Colon (tissue), 2 donors: ENCODE data around the gene SGPL1.

ENCODE experiments used
- FAIRE-seq: peaks from 2 replicates; lab custom pipeline; 2012; peaks lifted over from hg19 to GRCh38; lab: Jason Lieb, UNC
- donor health status: control.
- donor health status: control.

SGPL1 gene

GRCh38 chr10:70885931-70886903 lies 70.5 kb downstream of the SGPL1 start:
- FAIRE-seq: no peak

GRCh38 chr10:70886921-70887665 lies 71.3 kb downstream of the SGPL1 start:
- FAIRE-seq: no peak

GRCh38 chr10:70887804-70888800 lies 72.4 kb downstream of the SGPL1 start, which contains the start of gene PCBD1:
Gene PCBD1 (minus strand): TSS chr10:70888565. CDS start chr10:70888533, 32 bp downstream.
- FAIRE-seq: no peak

DNA sequence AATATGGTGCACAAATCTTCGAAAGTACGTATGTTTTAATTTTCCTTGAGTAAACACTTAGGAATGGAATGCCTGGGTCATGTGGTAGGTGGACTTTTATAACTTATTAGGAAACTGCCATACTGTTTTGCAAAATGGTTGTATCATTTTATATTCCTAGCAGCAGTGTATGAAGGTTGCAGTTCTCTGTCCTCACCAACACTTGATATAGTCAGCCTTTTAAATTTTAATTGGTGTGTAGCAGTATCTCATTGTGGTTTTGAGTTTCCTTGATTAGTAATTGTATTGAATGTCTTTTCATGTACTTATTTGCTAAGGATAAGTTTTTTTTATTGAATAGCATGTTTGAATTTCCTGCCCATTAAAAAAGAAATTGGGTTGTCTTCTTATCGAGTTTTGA lies 73.5 kb downstream of the SGPL1 start:
- FAIRE-seq: no peak

- FAIRE-seq: no peak
Measured at GRCh38 chr10:70890917-70891431, 75.2 kb downstream of the SGPL1 start.

DNA sequence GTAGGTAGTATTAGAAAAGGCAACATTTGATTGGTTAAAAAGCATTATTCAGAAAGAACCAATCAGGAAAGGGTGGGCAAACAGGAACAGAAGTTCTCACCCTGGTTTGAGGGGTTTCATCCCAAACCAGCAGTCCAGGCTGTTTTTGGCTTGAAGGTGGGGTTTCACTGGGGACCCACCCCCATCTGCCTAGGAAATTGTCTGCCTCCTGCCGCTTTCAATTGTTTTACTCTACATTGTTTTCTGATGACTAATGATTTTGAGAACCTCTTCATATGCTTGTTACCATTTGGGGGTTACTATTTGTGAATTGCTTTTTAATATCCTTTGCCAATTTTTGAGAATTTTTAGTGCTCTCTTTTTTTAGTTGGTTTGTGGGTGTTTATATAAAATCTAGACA lies 75.9 kb downstream of the SGPL1 start:
- FAIRE-seq: no peak

DNA sequence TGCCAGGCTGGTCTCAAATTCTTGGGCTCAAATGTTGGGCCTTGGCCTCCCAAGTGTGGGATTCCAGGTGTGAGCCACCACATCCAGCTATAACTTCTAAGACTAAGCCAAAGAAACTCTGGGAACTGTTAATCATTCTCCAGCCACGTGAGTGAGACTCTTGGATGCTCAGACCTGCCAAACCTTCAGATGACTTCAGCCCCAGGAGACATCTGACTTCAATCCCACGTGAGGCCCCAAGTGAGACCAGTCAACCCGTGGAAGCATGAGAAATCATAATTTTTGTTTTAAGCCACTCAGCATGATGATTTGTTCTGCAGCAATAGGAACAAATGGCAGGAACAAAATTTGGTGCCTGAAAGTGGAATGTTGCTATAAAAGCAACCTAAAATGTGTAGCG lies 76.9 kb downstream of the SGPL1 start:
- no peak for FAIRE-seq

DNA sequence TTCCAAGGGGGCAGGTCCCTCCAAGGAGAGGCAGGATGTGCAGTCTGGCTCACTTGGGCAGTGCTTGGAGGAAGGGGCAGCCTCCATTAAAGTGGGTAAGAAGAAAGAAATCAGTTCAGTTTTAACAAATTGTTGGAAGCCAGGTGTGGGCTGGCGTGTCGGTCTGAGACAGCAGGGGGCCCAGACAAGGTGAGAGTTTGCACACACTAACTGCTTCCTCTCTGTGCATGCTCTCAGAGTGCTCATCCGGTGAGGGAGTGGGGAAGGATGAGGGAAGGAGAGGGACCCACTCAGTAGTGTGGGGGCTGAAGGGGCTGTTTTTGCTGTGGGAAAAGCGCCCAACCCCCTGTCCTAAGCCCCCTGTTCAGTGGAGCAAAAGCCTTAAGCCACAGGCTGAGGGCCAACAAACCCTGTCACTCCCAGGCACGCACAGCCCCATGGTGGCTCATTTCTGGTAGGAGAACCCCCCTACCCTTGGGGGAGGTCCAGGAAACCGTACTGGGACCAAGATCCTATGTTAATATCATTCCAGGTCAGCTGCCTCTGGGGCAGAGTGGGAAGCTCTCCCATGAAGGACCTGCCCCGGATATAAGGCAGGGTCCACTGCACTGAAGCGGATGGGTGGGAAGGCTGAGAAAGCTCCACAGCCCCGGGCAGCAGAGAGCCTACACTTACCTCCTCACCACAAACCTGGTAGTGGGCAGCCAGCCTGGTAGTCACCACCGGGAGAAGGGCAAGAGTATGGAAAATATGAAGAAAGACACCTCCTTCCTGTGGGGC lies 77.7 kb downstream of the SGPL1 start:
- no peak for FAIRE-seq

- no peak for FAIRE-seq
Measured at GRCh38 chr10:70894416-70894815, 78.7 kb downstream of the SGPL1 start.

DNA sequence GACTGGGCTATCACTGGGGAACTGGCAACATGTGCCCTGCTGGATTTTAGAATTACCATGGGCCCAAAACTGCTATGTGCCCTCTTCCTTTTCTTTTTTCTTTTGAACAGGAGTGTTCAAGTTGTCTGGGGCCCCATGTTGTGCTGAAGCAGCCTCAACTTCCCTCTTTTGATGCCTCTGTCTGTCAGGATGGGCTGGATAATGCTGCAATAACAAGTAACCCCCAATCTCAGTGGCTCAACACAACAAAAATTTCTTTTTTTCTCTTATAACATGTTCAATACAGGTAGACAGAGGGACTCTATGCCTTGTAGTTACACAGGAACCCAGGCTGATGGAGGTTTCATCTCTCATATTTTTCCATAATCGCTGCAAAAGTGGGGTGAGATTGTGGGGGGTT lies 80.8 kb downstream of the SGPL1 start:
- no peak for FAIRE-seq

DNA sequence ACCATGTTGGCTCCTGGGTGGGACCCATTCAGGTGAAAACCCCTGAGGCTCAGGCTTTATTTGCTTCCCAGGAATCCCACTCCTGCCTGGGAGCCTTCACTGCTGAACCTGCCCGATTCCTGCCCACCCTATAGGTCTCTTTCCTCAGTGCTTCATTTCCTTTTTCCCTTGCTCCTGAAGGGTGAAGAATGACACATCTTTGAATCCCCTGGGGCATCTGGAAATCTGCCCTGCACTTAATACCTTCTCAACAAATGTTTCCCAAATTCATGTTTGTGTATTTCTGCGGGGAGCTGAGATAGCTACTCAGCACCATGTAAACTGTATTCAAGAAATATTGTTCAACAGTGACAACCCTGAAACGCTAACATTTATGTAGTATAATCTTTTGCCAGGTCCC lies 82.9 kb downstream of the SGPL1 start:
- FAIRE-seq: no peak

DNA sequence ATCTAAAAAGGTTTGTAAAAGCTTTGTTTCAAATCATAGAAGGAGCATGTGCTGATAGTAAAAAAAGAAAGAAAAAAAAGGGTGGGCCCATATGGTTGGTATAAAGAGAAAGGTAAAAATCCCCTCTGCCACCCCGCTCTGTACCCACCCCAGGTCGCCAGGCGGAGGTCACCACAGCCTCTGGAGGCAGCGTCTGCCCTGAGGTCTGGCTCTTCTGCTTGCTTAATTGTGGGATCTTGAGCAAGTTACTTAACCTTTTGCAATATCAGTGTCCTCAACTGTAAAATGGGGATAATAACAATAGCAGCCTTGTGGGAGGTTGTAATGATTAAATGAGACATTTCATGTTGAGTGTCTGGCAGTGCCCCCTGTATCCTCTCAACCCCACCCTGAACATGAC lies 83.3 kb downstream of the SGPL1 start:
- FAIRE-seq: no peak

GRCh38 chr10:70901276-70901878 lies 85.6 kb downstream of the SGPL1 start:
- FAIRE-seq: no peak

- FAIRE-seq: no peak
Measured at GRCh38 chr10:70902661-70903261, 87.0 kb downstream of the SGPL1 start.

GRCh38 chr10:70903262-70903921 lies 87.6 kb downstream of the SGPL1 start:
- no peak for FAIRE-seq

DNA sequence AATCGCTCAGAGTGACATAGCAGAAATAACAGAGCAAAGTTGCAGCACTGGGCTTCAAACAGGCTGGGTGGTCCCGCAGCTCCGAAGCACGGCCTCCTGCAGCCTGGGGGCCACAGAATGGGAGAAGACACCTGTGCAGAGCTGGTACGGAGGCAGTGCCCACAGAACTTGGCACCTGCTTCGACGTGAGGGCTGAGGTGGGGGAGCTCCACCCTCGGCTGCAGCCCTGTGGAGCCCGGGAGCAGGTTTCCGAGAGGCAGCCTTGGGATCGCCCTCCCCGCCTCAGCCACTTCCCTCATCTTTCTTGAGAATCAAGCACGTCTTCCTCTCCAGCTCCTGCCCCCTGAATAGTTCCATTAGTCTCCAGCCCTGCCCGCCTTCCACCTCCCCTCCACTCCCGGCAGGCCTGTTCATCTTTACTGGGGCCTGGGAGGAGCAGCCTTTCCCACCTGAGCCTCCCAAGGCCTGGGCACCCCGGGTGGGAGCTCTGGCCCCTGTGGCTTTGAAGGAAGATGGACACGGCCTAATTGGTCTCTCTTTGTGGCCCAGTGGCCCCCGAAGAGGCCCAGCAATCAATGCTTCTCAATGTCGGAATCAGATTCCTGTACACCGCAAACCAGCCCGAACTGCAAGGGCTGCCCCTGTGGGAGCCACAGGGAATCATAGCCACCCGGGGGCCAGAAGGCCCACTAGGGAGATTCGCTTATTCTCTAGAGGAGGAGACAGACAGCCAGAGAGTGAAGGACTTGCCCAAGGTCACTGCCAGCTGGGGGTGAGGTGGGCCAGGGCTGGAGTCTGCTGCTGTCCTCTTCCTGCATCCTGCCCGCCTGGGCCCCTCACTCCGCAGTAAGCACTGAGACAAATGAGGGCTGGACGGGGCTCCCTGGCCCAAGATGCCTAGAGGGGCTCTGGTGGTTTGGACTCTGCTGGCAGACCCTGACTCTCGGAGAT lies 89.6 kb downstream of the SGPL1 start:
- no peak for FAIRE-seq

GRCh38 chr10:70906031-70906783 lies 90.5 kb downstream of the SGPL1 start:
- no peak for FAIRE-seq
